DOHH2 (cell line): ENCODE data around the gene P3H4.

ENCODE experiments used
- H3F3A ChIP-seq: fragments of 200-600 bp; sonication (generic), shearing (Covaris generic); 2 replicates; pipeline ENCODE4 v1.6.0; 2016; ENCODE audit warnings: antibody characterized with exemption, mild to moderate bottlenecking; ENCODE audit not compliant: control insufficient read depth, insufficient read depth
- H3K27ac ChIP-seq: fragments of 200-600 bp; sonication (generic); 2 replicates; pipeline ENCODE4 v1.5.1; 2014; ENCODE audit warnings: low read depth, mild to moderate bottlenecking, low read length, moderate library complexity
- H3K27me3 ChIP-seq: fragments of 200-600 bp; sonication (generic); 2 replicates; pipeline ENCODE4 v1.6.1; 2014; ENCODE audit warnings: mild to moderate bottlenecking, low read length, mixed read lengths; ENCODE audit not compliant: control insufficient read depth
- H3K36me3 ChIP-seq: fragments of 200-600 bp; sonication (generic); 2 replicates; pipeline ENCODE4 v1.6.1; 2014; ENCODE audit warnings: mild to moderate bottlenecking, low read length, moderate library complexity, mixed read lengths; ENCODE audit not compliant: control insufficient read depth
- H3K4me1 ChIP-seq: fragments of 200-600 bp; sonication (generic); 2 replicates; pipeline ENCODE4 v1.6.1; 2014; ENCODE audit warnings: mild to moderate bottlenecking, low read length, mixed read lengths; ENCODE audit not compliant: control insufficient read depth
- H3K4me2 ChIP-seq: fragments of 200-600 bp; sonication (generic); 2 replicates; pipeline ENCODE4 v1.6.0; 2014; ENCODE audit warnings: mild to moderate bottlenecking, low read length, moderate library complexity
- H3K4me3 ChIP-seq: fragments of 200-600 bp; sonication (generic); 2 replicates; pipeline ENCODE4 v1.5.1; 2014; ENCODE audit warnings: mild to moderate bottlenecking, low read length, mixed read lengths
- H3K79me2 ChIP-seq: fragments of 200-600 bp; sonication (generic); 2 replicates; pipeline ENCODE4 v1.6.1; 2014; ENCODE audit warnings: mild to moderate bottlenecking, low read length, mixed read lengths; ENCODE audit not compliant: control insufficient read depth
- H3K9me2 ChIP-seq: fragments of 200-600 bp; sonication (generic); replicated peaks from 2 replicates; pipeline ENCODE4 v1.6.1; 2014; ENCODE audit warnings: mild to moderate bottlenecking, low read length, mixed read lengths; ENCODE audit not compliant: control insufficient read depth
- H3K9me3 ChIP-seq: fragments of 200-600 bp; sonication (generic); 2 replicates; pipeline ENCODE4 v1.6.1; 2014; ENCODE audit warnings: antibody characterized with exemption, low read length, mixed read lengths; ENCODE audit not compliant: control insufficient read depth, insufficient read depth
- H4K20me1 ChIP-seq: fragments of 200-600 bp; sonication (generic); 2 replicates; pipeline ENCODE4 v1.6.0; 2014; ENCODE audit warnings: low read depth, mild to moderate bottlenecking, antibody characterized with exemption, low read length, moderate library complexity; ENCODE audit not compliant: control insufficient read depth, insufficient read depth
- CTCF ChIP-seq: fragments of 200-600 bp; sonication (generic); IDR thresholded peaks from one replicate; pipeline ENCODE4 v1.5.1; 2014; ENCODE audit warnings: antibody characterized with exemption, mild to moderate bottlenecking, low read depth, low read length; ENCODE audit not compliant: poor library complexity, severe bottlenecking
- EZH2phosphoT487 ChIP-seq: fragments of 200-600 bp; sonication (generic); IDR thresholded peaks from 2 replicates; pipeline ENCODE4 v1.6.1; 2017; ENCODE audit warnings: borderline replicate concordance, mild to moderate bottlenecking, antibody characterized with exemption, low read length, moderate library complexity, mixed read lengths

The P3H4 gene

GRCh38 chr17:41793784-41794539 lies 17.8 kb downstream of the P3H4 start:
- Histone ChIP-seq H3F3A (no peaks in the 10 kb centered on the region), H3K4me2 (no peak overlapping the region), H3K4me3 (no peak overlapping the region), H4K20me1 (no peaks in the 10 kb centered on the region), H3K27me3 (peaks cover 15% of the 10 kb centered on the region), H3K27ac (no peak overlapping the region), H3K4me1 (no peaks in the 10 kb centered on the region), H3K79me2 (no peaks in the 10 kb centered on the region), H3K9me3 (no peaks in the 10 kb centered on the region), H3K9me2 (no peaks in the 10 kb centered on the region), H3K36me3 (no peaks in the 10 kb centered on the region)
- TF ChIP-seq CTCF (no peak), EZH2phosphoT487 (no peak)

- Histone ChIP-seq H3K9me3 (no peaks in the 10 kb centered on the region), H3K27me3 (peaks cover 21% of the 10 kb centered on the region), H3K4me3 (no peak overlapping the region), H3K4me2 (no peak overlapping the region), H3K79me2 (no peaks in the 10 kb centered on the region), H3K9me2 (no peaks in the 10 kb centered on the region), H3K27ac (no peak overlapping the region), H4K20me1 (no peaks in the 10 kb centered on the region), H3K36me3 (no peaks in the 10 kb centered on the region), H3F3A (no peaks in the 10 kb centered on the region), H3K4me1 (no peaks in the 10 kb centered on the region)
- TF ChIP-seq CTCF (no peak), EZH2phosphoT487 (no peak)
These were observed 18.6 kb downstream of the P3H4 start for GRCh38 chr17:41792845-41793783.

- Histone ChIP-seq H3K79me2 (no peaks in the 10 kb centered on the region), H3K4me3 (no peak overlapping the region; the same call in 1 of the 2 replicates), H3K36me3 (no peaks in the 10 kb centered on the region), H3K4me2 (peak overlapping the region; percentile 61), H3K9me3 (no peaks in the 10 kb centered on the region), H3F3A (no peaks in the 10 kb centered on the region), H3K9me2 (no peaks in the 10 kb centered on the region), H3K4me1 (peaks cover 25% of the 10 kb centered on the region), H3K27me3 (peaks cover 67% of the 10 kb centered on the region), H3K27ac (no peak overlapping the region), H4K20me1 (no peaks in the 10 kb centered on the region)
- TF ChIP-seq CTCF (no peak), EZH2phosphoT487 (no peak)
These were observed 24.7 kb downstream of the P3H4 start for GRCh38 chr17:41787021-41787418.
